ENCODE measurements around the gene OBP2B.
"Not testable (repeated sequence)": the region's sequence is repeated elsewhere in the genome, so short reads cannot be mapped to it uniquely, and the experiment has no call there.

The OBP2B gene

DNA sequence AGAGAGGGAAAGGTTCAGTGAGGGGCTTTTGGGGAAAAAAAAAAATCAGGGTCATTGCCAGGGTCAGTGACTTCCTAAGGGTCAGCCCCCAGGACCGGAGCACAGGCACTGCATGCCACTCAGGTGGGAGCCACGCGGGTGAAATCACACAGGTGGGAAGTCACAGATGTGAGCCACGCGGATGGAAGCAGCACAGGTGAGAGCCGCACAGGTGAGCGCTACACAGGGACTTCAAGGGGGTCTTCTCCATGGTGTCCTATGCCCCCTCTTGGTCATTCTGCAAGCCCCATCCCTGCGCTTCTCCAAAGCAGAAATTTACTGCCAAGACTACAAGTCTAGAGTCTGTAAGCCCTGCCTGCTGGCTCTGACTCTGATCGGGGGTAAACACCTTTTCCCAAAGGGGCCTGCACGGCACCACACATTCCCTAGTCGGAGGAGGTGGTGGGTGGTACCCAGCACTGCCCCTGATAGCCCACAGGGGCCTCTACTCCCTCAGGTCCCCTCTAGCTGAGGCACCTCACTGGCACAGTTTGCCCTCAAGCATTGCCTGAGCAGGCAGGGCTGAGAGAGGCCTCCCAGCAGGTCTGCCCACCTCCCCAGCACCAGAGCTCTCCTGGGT lies 18.3 kb upstream of the OBP2B start:
- peaks cover 16% of the 10 kb centered on the region for H3K27me3 Mint-ChIP-seq (ENCODE audit: low read depth, poor library complexity)
- DNase-seq: no peak
- H3K4me3 Mint-ChIP-seq: no peak overlapping the region
- H3K9me3 Mint-ChIP-seq: peaks cover 13% of the 10 kb centered on the region
- H3K27ac Mint-ChIP-seq: no peak overlapping the region
- no peaks in the 10 kb centered on the region for H3K36me3 Mint-ChIP-seq (ENCODE audit: low read depth)
- no peak for TF ChIP-seq CTCF (IDR thresholded peaks at IDR 0.05)
- peaks cover 25% of the 10 kb centered on the region for H3K4me1 Mint-ChIP-seq

DNA sequence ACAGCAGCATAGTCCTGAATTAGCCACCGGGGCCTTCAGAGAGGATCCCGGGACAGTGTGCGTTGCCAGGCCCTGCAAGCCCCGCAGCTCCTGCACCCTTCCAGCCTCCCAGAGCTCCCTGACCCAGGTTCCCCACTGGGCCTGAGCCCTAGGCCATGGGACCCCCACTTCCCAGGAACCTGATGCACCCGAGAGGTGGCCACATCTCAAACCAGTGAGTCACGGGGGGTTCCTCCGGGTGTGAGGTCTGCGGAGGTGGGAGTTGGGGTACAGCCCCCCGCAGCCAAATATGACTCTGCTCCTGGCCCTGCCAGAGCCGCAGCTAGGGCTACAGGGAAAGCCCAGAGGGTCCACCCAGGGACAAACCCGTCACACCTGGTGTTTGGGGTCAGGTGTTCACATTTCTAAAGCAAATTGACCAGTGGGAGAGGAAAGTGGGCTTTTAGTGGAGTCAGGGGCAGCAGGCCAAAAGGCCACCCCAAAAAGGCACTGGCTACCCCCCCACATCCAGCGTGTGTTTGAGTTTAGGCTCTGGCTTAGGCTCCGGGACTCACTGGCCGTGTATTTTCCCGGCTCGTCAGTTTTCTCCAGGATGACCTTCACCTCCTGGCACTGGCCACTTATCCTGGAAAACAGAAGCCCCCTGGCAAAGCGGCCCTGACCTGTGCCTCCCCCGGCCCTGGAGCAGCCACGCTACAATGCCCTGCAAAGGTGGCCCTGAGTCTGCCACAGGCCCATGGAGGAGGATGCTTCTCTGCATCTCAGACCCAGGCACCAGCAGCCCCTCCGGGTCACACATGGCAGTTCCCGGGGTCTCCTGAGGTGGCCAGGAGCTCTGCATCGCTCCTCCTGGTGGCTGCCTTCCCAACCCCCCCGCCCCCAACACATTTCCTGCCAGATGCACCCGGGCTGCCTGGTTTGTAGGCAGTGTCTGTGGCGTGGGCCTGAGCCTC lies 17.4 kb upstream of the OBP2B start:
- no peaks in the 10 kb centered on the region for H3K36me3 Mint-ChIP-seq (ENCODE audit: low read depth)
- H3K4me3 Mint-ChIP-seq: no peak overlapping the region
- H3K27ac Mint-ChIP-seq: no peak overlapping the region
- DNase-seq: no peak
- peaks cover 20% of the 10 kb centered on the region for H3K27me3 Mint-ChIP-seq (ENCODE audit: low read depth, poor library complexity)
- TF ChIP-seq CTCF (IDR thresholded peaks at IDR 0.05): no peak
- peaks cover 25% of the 10 kb centered on the region for H3K4me1 Mint-ChIP-seq
- H3K9me3 Mint-ChIP-seq: peaks cover 13% of the 10 kb centered on the region

DNA sequence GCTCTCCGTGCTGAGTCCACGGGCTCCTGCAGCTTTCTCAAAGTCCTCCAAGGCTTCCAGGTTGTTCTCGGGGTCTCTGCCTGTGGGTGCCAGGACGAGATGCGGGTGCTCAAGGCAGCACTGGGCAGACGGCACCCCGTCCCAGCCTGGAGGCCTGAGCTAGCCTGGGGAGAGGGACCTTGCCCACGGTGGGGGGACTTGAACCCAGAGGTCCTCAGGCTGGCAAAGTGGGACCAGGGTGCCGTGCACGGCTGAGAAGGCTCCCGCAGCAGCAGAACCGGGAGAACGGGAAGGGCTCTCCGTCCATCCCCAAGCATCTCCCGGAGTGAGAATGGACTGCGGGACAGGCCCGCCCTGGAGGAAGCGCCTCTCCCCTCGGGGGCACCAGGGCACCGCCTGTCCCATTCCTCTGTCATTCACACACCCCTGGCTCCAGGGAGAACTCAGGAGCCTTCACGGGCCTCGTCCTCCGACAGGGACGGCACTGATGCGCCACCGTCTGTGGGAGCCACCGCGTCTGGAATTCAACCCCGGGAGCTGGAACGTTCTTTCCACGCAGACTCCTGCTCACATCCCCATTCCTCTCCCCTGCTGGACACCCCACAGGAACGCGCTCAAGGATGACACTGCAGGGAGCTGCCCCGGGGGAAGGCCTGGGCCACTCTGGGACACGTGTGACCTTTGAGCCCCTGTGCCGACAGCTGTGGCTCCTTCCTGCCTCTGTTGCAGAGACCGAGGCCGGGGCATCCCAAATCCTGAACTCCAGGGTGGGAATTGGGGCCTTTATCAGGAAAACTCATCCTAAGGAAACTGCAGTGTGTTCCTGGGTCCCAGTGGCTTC lies 16.3 kb upstream of the OBP2B start:
- Mint-ChIP-seq H3K4me3 (no peak overlapping the region), H3K27me3 (ENCODE audit: low read depth, poor library complexity) (peaks cover 26% of the 10 kb centered on the region), H3K36me3 (ENCODE audit: low read depth) (no peaks in the 10 kb centered on the region), H3K4me1 (peaks cover 25% of the 10 kb centered on the region), H3K27ac (no peak overlapping the region), H3K9me3 (peaks cover 16% of the 10 kb centered on the region)
- no peak for TF ChIP-seq CTCF (IDR thresholded peaks at IDR 0.05)
- DNase-seq: no peak

GRCh38 chr9:133224762-133225161 lies 15.7 kb upstream of the OBP2B start:
- Mint-ChIP-seq H3K4me3 (no peak overlapping the region), H3K36me3 (ENCODE audit: low read depth) (no peaks in the 10 kb centered on the region), H3K27me3 (ENCODE audit: low read depth, poor library complexity) (peaks cover 29% of the 10 kb centered on the region), H3K4me1 (peaks cover 25% of the 10 kb centered on the region), H3K27ac (peak overlapping the region; percentile 42), H3K9me3 (peaks cover 11% of the 10 kb centered on the region)
- TF ChIP-seq CTCF (IDR thresholded peaks at IDR 0.05): no peak
- DNase-seq: no peak

- not testable (repeated sequence) for H3K36me3 Mint-ChIP-seq (ENCODE audit: low read depth); H3K4me3 Mint-ChIP-seq; H3K27ac Mint-ChIP-seq
- Mint-ChIP-seq H3K9me3 (peaks cover 13% of the 10 kb centered on the region), H3K4me1 (peaks cover 25% of the 10 kb centered on the region), H3K27me3 (ENCODE audit: low read depth, poor library complexity) (peaks cover 40% of the 10 kb centered on the region)
- peak; percentile 51 for DNase-seq
These were observed 14.2 kb upstream of the OBP2B start for GRCh38 chr9:133223159-133223756.

- not testable (repeated sequence) for H3K27ac Mint-ChIP-seq; H3K4me3 Mint-ChIP-seq; DNase-seq; H3K36me3 Mint-ChIP-seq (ENCODE audit: low read depth)
- Mint-ChIP-seq H3K9me3 (peaks cover 20% of the 10 kb centered on the region), H3K27me3 (ENCODE audit: low read depth, poor library complexity) (peaks cover 53% of the 10 kb centered on the region), H3K4me1 (peaks cover 22% of the 10 kb centered on the region)
These were observed 12.9 kb upstream of the OBP2B start for GRCh38 chr9:133221994-133222393.

All from nephron progenitor cell (in vitro differentiated cells).